Measurements from ENCODE around the gene MARK4. TPM values are rescaled to one million over a fixed set of nuclear protein-coding genes. Genes with fewer than 3 reads are reported as not detected.

MARK4 gene
- polyA plus RNA-seq, 1 experiment: 17.1 TPM

DNA sequence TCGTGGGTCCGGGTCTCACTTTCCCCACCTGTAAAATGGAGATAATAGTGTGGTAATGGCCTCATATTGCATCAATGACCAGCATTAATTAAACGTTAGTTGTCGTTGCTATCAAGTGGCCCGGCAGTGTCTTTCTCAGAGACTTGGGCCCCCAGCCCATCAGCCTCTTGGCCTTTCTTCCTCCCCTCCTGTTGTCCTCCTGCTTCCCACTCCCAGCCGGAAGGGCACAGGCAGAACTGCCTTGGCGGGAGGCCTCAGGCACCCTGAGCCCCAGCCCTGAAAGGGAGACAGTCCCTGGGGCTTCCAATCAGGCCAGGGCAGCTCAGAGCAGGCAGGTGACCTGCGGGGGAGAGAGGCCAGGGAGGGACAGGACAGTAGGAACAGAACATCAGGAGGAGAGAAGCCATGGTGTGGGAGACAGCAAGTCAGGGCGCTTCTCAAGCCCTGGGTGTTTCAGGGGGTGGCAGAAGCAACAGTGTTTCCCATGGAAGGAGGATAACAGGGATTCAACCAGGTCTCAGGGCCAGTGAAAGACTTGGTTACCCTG, 4.6 kb downstream of the MARK4 start:
- TF ChIP-seq, protein P1, sequence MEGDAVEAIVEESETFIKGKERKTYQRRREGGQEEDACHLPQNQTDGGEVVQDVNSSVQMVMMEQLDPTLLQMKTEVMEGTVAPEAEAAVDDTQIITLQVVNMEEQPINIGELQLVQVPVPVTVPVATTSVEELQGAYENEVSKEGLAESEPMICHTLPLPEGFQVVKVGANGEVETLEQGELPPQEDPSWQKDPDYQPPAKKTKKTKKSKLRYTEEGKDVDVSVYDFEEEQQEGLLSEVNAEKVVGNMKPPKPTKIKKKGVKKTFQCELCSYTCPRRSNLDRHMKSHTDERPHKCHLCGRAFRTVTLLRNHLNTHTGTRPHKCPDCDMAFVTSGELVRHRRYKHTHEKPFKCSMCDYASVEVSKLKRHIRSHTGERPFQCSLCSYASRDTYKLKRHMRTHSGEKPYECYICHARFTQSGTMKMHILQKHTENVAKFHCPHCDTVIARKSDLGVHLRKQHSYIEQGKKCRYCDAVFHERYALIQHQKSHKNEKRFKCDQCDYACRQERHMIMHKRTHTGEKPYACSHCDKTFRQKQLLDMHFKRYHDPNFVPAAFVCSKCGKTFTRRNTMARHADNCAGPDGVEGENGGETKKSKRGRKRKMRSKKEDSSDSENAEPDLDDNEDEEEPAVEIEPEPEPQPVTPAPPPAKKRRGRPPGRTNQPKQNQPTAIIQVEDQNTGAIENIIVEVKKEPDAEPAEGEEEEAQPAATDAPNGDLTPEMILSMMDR (IDR thresholded peaks at IDR 0.05; ENCODE audit: insufficient read depth, low read depth, low read length): no peak
- Histone ChIP-seq H3K36me3 (ENCODE audit: control insufficient read depth, insufficient read depth, low read length) (peaks cover 3% of the 10 kb centered on the region; the same call in 1 of the 2 replicates), H3K27me3 (ENCODE audit: control insufficient read depth, insufficient read depth, low read length) (no peaks in the 10 kb centered on the region), H3K4me3 (ENCODE audit: low read depth, low read length) (no peak overlapping the region)
- ChIA-PET CTCF (no interaction called here), POLR2A (no interaction called here)
- no peak for DNase-seq (ENCODE audit: low read depth)

DNA sequence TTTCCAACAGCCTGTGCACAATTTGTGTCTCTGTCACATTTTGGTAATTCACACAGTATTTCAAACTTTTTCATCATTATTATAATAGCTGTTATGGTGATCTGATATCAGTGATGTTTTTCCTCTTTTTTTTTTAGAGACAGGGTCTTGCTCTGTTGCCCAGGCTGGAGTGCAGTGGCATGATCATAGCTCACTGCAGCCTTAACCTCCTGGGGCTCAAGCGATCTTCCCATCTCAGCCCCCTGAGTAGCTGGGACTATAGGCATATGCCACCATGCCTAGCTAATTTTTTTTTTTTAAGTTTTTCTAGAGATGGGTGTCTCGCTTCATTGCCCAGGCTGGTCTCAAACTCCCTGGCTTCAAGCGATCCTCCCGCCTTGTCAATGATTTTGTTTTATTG, 5.8 kb downstream of the MARK4 start:
- Histone ChIP-seq H3K27me3 (ENCODE audit: control insufficient read depth, insufficient read depth, low read length) (no peaks in the 10 kb centered on the region), H3K36me3 (ENCODE audit: control insufficient read depth, insufficient read depth, low read length) (peaks cover 3% of the 10 kb centered on the region; the same call in 1 of the 2 replicates), H3K4me3 (ENCODE audit: low read depth, low read length) (no peak overlapping the region)
- ChIA-PET POLR2A (no interaction called here), CTCF (interaction anchor here (0.6 to 0.8 kb wide), 2 partner anchors 8 to 82 kb away, joined by 3 to 4 read pairs; no protein-coding TSS in a partner anchor)
- DNase-seq (ENCODE audit: low read depth): no peak
- TF ChIP-seq, protein P1 (IDR thresholded peaks at IDR 0.05; ENCODE audit: insufficient read depth, low read depth, low read length): no peak

DNA sequence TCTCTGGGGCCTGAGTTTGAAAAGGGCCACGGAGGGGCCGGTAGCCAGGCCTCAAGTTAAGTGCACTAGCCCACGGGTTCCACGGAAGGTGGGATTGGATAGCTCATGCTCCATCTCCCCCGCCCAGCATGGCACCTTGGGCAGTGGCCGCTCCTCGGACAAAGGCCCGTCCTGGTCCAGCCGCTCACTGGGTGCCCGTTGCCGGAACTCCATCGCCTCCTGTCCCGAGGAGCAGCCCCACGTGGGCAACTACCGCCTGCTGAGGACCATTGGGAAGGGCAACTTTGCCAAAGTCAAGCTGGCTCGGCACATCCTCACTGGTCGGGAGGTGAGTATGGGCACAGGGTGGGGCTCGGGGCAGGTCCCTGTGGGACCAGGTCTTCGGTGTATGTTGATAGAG, 7.8 kb downstream of the MARK4 start:
- ChIA-PET POLR2A (no interaction called here), CTCF (interaction anchor here (0.7 to 1.3 kb wide), 3 partner anchors 10 to 80 kb away, joined by 3 to 4 read pairs (median 3); no protein-coding TSS in a partner anchor)
- no peak for DNase-seq (ENCODE audit: low read depth)
- H3K4me3 ChIP-seq (ENCODE audit: low read depth, low read length): no peak overlapping the region
- TF ChIP-seq, protein P1 (IDR thresholded peaks at IDR 0.05; ENCODE audit: insufficient read depth, low read depth, low read length): no peak
- H3K27me3 ChIP-seq (ENCODE audit: control insufficient read depth, insufficient read depth, low read length): no peaks in the 10 kb centered on the region
- peaks cover 5% of the 10 kb centered on the region for H3K36me3 ChIP-seq (ENCODE audit: control insufficient read depth, insufficient read depth, low read length)

DNA sequence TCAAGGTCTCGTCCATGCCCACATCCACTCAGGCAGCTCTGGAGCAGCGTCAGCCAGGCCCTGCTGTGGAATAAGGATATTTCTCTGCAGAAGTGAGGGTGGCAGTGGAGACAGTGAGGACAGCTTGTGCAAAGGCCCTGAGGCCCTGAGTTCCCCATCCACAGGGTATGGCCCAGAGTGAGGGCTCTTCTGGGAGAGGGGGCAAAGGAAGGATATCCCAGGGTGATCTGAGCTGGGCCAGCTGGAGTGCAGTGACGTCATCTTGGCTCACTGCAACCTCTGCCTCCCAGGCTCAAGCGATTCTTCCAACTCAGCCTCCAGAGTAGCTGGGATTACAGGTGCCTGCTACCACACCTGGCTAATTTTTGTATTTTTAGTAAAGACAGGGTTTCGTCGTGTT, 11.5 kb downstream of the MARK4 start:
- Histone ChIP-seq H3K27me3 (ENCODE audit: control insufficient read depth, insufficient read depth, low read length) (no peaks in the 10 kb centered on the region), H3K4me3 (ENCODE audit: low read depth, low read length) (no peak overlapping the region), H3K36me3 (ENCODE audit: control insufficient read depth, insufficient read depth, low read length) (peaks cover 10% of the 10 kb centered on the region)
- ChIA-PET CTCF (interaction anchor here (0.6 kb wide), 1 partner anchor 10 kb away, joined by 3 read pairs; no protein-coding TSS in a partner anchor), POLR2A (no interaction called here)
- DNase-seq (ENCODE audit: low read depth): no peak
- TF ChIP-seq, protein P1 (IDR thresholded peaks at IDR 0.05; ENCODE audit: insufficient read depth, low read depth, low read length): no peak

DNA sequence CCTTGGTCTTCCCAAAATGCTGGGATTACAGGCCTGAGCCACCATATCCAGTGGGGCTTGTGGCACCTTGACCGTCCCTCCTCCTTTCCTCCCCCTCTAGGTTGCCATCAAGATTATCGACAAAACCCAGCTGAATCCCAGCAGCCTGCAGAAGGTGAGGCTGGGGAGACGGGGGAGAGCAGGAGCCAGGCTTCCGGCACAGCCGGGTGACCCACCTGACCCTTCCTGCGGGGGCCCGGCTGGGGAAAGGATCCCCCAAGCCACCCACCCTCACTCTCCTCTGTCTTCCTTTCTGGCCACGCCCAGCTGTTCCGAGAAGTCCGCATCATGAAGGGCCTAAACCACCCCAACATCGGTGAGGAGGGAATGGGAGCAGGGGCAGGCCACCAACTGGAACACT, 11.9 kb downstream of the MARK4 start:
- no peak for DNase-seq (ENCODE audit: low read depth)

More for the DNA sequence above, 11.9 kb downstream of the MARK4 start:
- H3K4me3 ChIP-seq (ENCODE audit: low read depth, low read length): no peak overlapping the region
- TF ChIP-seq, protein P1 (IDR thresholded peaks at IDR 0.05; ENCODE audit: insufficient read depth, low read depth, low read length): no peak
- ChIA-PET CTCF (no interaction called here), POLR2A (no interaction called here)
- peaks cover 10% of the 10 kb centered on the region for H3K36me3 ChIP-seq (ENCODE audit: control insufficient read depth, insufficient read depth, low read length)
- no peaks in the 10 kb centered on the region for H3K27me3 ChIP-seq (ENCODE audit: control insufficient read depth, insufficient read depth, low read length)
